Pancreas (tissue), 10 donors: ENCODE measurements around the gene SRSF7. TPM values are rescaled to one million over a fixed set of nuclear protein-coding genes. Genes with fewer than 3 reads are reported as not detected.

ENCODE experiments used
- ATAC-seq, 4 donors: fragments of 200-7000 bp; cut with Tn5 transposase; one replicate each; pipeline versions ENCODE4 v1.8.0 to v1.9.1; 2020; ENCODE audit warnings: mild to moderate bottlenecking in 4 of 4, moderate library complexity in 4 of 4
- DNase-seq, 6 donors: peaks; one replicate each; pipeline ENCODE4 v3.0.0-alpha.2; 2020
- FAIRE-seq: peaks from 2 replicates; lab custom pipeline; 2012; peaks lifted over from hg19 to GRCh38; lab: Jason Lieb, UNC
- H3K27ac ChIP-seq, 4 donors: fragments of 200-600 bp; sonication (generic); 1 replicate in 3 of 4; 2 replicates in 1 of 4; pipeline versions ENCODE4 v1.5.0 to v1.8.0; 2020
- H3K27me3 ChIP-seq, 4 donors: fragments of 200-600 bp; one replicate each; pipeline ENCODE4 v1.8.0; 2021
- H3K36me3 ChIP-seq, 3 donors: fragments of 200-600 bp; sonication (generic) in 1 of 3; one replicate each; pipeline versions ENCODE4 v1.5.0 to v1.8.0; 2020 to 2021
- H3K4me1 ChIP-seq, 3 donors: fragments of 200-600 bp; one replicate each; pipeline ENCODE4 v1.8.0; 2021
- H3K4me3 ChIP-seq, 4 donors: fragments of 200-600 bp; sonication (generic) in 2 of 4; one replicate each; pipeline versions ENCODE4 v1.5.0 to v1.8.0; 2020 to 2021
- H3K9me3 ChIP-seq, 4 donors: fragments of 200-600 bp; one replicate each; pipeline ENCODE4 v1.8.0; 2021
- WGBS, 2 donors: extraction: QIAGEN DNeasy Blood & Tissue Kit; methylation state at CpG; one replicate each; pipeline ENCODE4 v1.1.7; 2013; 5-methylcytosine and 5-hydroxymethylcytosine counted together
- intact Hi-C, 3 donors: fragments of 100-400 bp; cut with DNase I; formaldehyde crosslinking; loops; one replicate each; pipeline versions ENCODE4 v1.11.1 to v1.14.2; 2022
- polyA plus RNA-seq, 2 donors: library from polyadenylated mRNA; stranded (reverse); fragments of 200-250 nt; gene quantifications; one replicate each; pipeline ENCODE4 v1.2.3, GENCODE V29; 2013
- total RNA-seq, 6 donors: library from RNA; stranded (reverse); fragmentation: NEBNext Ultra II Directional in 4 of 6; extraction: Animal tissue kit (Norgen Biotek cat#: 25700) in 4 of 6; gene quantifications; one replicate each; pipeline versions ENCODE4 v1.2.1 to v1.2.4, GENCODE V29; 2021 to 2023
- TF ChIP-seq, protein P1 (sequence below), 4 donors: fragments of 200-600 bp; sonication (generic) in 3 of 4; IDR thresholded peaks; one replicate each; pipeline versions ENCODE4 v1.5.0 to v1.8.0; 2021; ENCODE audit warnings: antibody characterized with exemption in 4 of 4
- donor health status: healthy with polysubstance abuse.
- donor health status: DM: no; HTN: no; CAD: no; lungs with moderate emphysema.
- donor health status: DM: no; HTN: no; CAD: no.
- donor health status: control.
- donor health status: control.
- donor health status: Bipolar disorder and iron deficiency.
- donor health status: DM: yes; HTN: yes; CAD: no.
- donor health status: DM: no; HTN: no; CAD: no.
- donor health status: DM: no; HTN: no; CAD: no.
- donor health status: DM: yes; HTN: yes; CAD: no.

The SRSF7 gene
- total and polyA plus RNA-seq, 8 donors = 27.4 to 119 (median 47.6) TPM

DNA sequence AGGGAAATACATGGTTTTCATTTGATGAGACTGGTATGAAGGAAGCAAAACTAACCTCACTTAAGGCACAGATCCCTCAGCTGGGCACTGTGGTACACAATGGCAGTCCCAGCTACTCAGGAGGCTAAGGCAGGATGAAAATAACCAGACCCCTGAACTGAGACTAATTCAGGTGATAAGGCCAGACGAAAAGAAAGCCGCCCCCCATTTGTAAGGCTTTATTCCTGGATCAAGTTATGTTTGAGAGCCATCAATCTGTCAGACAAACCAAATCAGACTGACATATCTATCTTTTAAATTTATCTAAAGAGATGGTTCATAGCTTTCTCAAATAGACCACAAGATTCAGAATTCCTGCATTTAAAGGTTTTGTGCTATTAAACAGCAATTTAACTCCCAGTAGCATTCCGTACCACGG, 4.1 kb downstream of the SRSF7 start:
- H3K27ac ChIP-seq = no peak overlapping the region
- ATAC-seq (no peak), FAIRE-seq (no peak), DNase-seq (no peak)
- intact Hi-C loops = no loop called here
- H3K4me3 ChIP-seq = no peak overlapping the region
- H3K9me3 ChIP-seq = no peaks in the 10 kb centered on the region
- H3K27me3 ChIP-seq = no peaks in the 10 kb centered on the region
- peaks cover 4 to 33% (median 32%) of the 10 kb centered on the region in 3 donors for H3K4me1 ChIP-seq
- peaks cover 0 to 45% (median 42%) of the 10 kb centered on the region in 3 donors for H3K36me3 ChIP-seq
- TF ChIP-seq, protein P1, sequence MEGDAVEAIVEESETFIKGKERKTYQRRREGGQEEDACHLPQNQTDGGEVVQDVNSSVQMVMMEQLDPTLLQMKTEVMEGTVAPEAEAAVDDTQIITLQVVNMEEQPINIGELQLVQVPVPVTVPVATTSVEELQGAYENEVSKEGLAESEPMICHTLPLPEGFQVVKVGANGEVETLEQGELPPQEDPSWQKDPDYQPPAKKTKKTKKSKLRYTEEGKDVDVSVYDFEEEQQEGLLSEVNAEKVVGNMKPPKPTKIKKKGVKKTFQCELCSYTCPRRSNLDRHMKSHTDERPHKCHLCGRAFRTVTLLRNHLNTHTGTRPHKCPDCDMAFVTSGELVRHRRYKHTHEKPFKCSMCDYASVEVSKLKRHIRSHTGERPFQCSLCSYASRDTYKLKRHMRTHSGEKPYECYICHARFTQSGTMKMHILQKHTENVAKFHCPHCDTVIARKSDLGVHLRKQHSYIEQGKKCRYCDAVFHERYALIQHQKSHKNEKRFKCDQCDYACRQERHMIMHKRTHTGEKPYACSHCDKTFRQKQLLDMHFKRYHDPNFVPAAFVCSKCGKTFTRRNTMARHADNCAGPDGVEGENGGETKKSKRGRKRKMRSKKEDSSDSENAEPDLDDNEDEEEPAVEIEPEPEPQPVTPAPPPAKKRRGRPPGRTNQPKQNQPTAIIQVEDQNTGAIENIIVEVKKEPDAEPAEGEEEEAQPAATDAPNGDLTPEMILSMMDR (IDR thresholded peaks at IDR 0.05) = no peak
- WGBS, 2 donors = 38 to 47% methylated on average over 4 of the region's 4 CpGs

DNA sequence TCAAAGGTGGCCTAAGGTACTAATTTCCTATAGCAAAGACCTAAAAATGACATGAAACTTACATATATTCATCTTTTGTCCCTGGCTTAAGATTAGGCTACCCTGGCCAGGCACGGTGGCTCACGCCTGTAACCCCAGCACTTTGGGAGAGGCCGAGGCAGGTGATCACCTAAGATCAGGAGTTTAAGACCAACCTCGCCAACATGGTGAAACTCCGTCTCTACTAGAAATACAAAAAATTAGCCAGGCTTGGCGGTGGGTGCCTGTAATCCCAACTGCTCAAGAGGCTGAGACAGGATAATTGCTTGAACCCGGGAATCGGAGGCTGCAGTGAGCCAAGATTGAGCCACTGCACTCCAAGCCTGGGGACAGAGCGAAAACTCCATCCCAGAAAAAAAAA, 5.9 kb downstream of the SRSF7 start:
- H3K9me3 ChIP-seq = no peaks in the 10 kb centered on the region
- no peak overlapping the region for H3K27ac ChIP-seq
- 85 to 87% methylated on average over 9 of the region's 9 CpGs for WGBS, 2 donors
- peaks cover 0 to 45% (median 42%) of the 10 kb centered on the region in 3 donors for H3K36me3 ChIP-seq
- DNase-seq (no peak), FAIRE-seq (no peak), ATAC-seq (no peak)
- intact Hi-C loops = loop anchor here in 1 of 3 donors (2.0 kb wide), 1 partner anchor 16 kb away; no protein-coding TSS in a partner anchor
- H3K4me3 ChIP-seq = no peak overlapping the region
- H3K4me1 ChIP-seq = peaks cover 4 to 33% (median 32%) of the 10 kb centered on the region in 3 donors
- no peaks in the 10 kb centered on the region for H3K27me3 ChIP-seq
- TF ChIP-seq, protein P1 (IDR thresholded peaks at IDR 0.05) = no peak

DNA sequence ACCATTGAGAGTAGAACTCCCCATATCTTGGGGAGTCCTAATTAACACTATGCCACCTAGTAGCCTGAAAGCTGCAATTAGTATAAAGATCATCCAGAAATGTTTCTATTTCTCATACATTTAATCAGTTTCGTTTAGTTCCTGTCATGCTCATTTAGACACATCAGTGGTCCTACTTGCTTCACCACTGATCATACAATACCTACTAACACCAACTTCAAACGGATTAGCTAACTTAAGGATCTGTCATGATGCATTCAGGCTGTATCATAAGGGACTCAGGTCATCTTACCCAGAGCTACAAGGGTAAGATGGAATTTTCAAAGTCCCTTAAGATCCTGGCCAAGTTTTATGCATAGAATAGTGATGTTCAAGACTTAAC, 6.8 kb downstream of the SRSF7 start:
- H3K4me3 ChIP-seq = no peak overlapping the region
- no peak for DNase-seq
- peaks cover 0 to 45% (median 42%) of the 10 kb centered on the region in 3 donors for H3K36me3 ChIP-seq
- 26 to 36% methylated on average over 2 of the region's 2 CpGs for WGBS, 2 donors
- no peak for ATAC-seq
- no peak overlapping the region for H3K27ac ChIP-seq
- no peaks in the 10 kb centered on the region for H3K27me3 ChIP-seq
- FAIRE-seq = no peak
- TF ChIP-seq, protein P1 (IDR thresholded peaks at IDR 0.05) = no peak
- H3K9me3 ChIP-seq = no peaks in the 10 kb centered on the region
- intact Hi-C loops = loop anchor here in 1 of 3 donors (2.0 kb wide), 1 partner anchor 16 kb away; no protein-coding TSS in a partner anchor
- H3K4me1 ChIP-seq = peaks cover 4 to 33% (median 28%) of the 10 kb centered on the region in 3 donors

DNA sequence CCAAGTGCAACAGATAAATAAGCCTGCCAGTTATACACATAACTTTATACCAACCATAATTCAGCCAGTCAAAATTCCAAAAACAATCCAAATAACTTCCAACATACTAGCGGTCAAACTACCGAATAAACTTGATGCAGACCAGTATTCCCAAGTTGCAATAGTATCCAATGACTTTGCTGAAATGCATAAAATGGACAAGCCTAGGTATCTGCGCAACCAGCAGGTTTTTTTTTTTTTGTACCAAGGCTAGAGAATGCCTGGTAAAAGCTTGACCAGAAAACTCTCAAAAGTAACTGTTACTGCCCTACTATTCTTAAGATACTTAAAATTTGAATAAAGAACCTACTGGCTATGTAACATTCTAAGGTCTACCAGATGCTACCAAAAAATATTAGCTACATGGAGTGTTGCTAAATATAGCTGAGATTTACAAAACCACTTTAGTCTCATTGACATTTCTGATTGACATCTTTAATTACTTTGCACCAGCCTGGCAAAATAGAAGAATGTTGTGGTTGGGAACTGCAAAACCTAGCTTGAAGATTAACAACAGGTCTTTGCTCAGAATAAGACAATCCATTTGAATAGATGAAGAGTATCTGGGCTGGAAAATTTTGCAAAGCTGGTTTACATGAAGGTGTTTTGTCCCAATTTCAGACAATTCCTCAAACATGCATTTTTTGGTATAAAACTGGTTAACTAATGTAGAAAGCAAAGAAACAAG, 7.3 kb downstream of the SRSF7 start:
- TF ChIP-seq, protein P1 (IDR thresholded peaks at IDR 0.05) = no peak
- no peaks in the 10 kb centered on the region for H3K9me3 ChIP-seq
- 85 to 89% methylated on average over 3 of the region's 3 CpGs for WGBS, 2 donors
- H3K27ac ChIP-seq = no peak overlapping the region
- H3K27me3 ChIP-seq = no peaks in the 10 kb centered on the region
- no peak overlapping the region for H3K4me3 ChIP-seq
- intact Hi-C loops = loop anchor here in 1 of 3 donors (2.0 kb wide), 1 partner anchor 15 kb away; no protein-coding TSS in a partner anchor
- peaks cover 0 to 39% (median 38%) of the 10 kb centered on the region in 3 donors for H3K36me3 ChIP-seq
- H3K4me1 ChIP-seq = peaks cover 4 to 31% (median 23%) of the 10 kb centered on the region in 3 donors
- ATAC-seq = no peak
- no peak for FAIRE-seq
- no peak for DNase-seq
